Neuronal stem cell (in vitro differentiated cells): ENCODE data around the gene SH3PXD2A.
"Not testable (repeated sequence)": the region's sequence is repeated elsewhere in the genome, so short reads cannot be mapped to it uniquely, and the experiment has no call there.

ENCODE experiments used
- DNase-seq: peaks from one replicate; pipeline ENCODE4 v3.0.0-alpha.2; 2013; ENCODE audit warnings: low spot score
- H2AFZ ChIP-seq: one replicate; pipeline ENCODE4 v1.6.1; 2013; ENCODE audit warnings: mild to moderate bottlenecking, low read length, inconsistent platforms
- H2AK5ac ChIP-seq: 2 replicates; pipeline ENCODE4 v1.6.1; 2013; ENCODE audit warnings: low read depth, mild to moderate bottlenecking, inconsistent platforms, low read length, moderate library complexity, mixed read lengths
- H2BK120ac ChIP-seq: 2 replicates; pipeline ENCODE4 v1.6.1; 2013; ENCODE audit warnings: low read depth, mild to moderate bottlenecking, inconsistent platforms, low read length, moderate library complexity, mixed read lengths
- H2BK12ac ChIP-seq: one replicate; pipeline ENCODE4 v1.6.1; 2013; ENCODE audit warnings: low read length, inconsistent platforms
- H2BK15ac ChIP-seq: 2 replicates; pipeline ENCODE4 v1.6.1; 2013; ENCODE audit warnings: mild to moderate bottlenecking, low read length, inconsistent platforms, mixed read lengths
- H2BK5ac ChIP-seq: one replicate; pipeline ENCODE4 v1.6.1; 2013; ENCODE audit warnings: inconsistent platforms, mild to moderate bottlenecking, low read length, moderate library complexity
- H3K14ac ChIP-seq: one replicate; pipeline ENCODE4 v1.6.1; 2013; ENCODE audit warnings: low read length, inconsistent platforms
- H3K18ac ChIP-seq: 2 replicates; pipeline ENCODE4 v1.6.1; 2013; ENCODE audit warnings: low read length, inconsistent platforms
- H3K23ac ChIP-seq: 2 replicates; pipeline ENCODE4 v1.6.1; 2013; ENCODE audit warnings: low read depth, mild to moderate bottlenecking, mixed read lengths, low read length, inconsistent platforms; ENCODE audit not compliant: poor library complexity
- H3K27ac ChIP-seq: replicated peaks from 3 replicates; pipeline ENCODE4 v1.5.1; 2013; ENCODE audit warnings: low read length, inconsistent platforms
- H3K27me3 ChIP-seq, 3 experiments: 2 replicates each; pipeline ENCODE4 v1.6.1; 2013; ENCODE audit warnings: low read length in 3 of 3, mild to moderate bottlenecking in 2 of 3, inconsistent platforms in 1 of 3, low read depth in 1 of 3, mixed read lengths in 1 of 3, moderate library complexity in 1 of 3; ENCODE audit not compliant: control insufficient read depth in 3 of 3, insufficient read depth in 3 of 3
- H3K36me3 ChIP-seq, 2 donors: replicated peaks in 1 of 2; 2 replicates each; pipeline ENCODE4 v1.6.1; 2013; ENCODE audit warnings: low read length in 2 of 2; ENCODE audit not compliant: control insufficient read depth in 2 of 2, insufficient read depth in 2 of 2
- H3K4ac ChIP-seq: 2 replicates; pipeline ENCODE4 v1.6.1; 2013; ENCODE audit warnings: inconsistent platforms, mild to moderate bottlenecking, low read length, moderate library complexity
- H3K4me1 ChIP-seq, 2 donors: 1 replicate in 1 of 2; 2 replicates in 1 of 2; pipeline ENCODE4 v1.6.1; 2013; ENCODE audit warnings: low read length in 2 of 2, low read depth in 1 of 2; ENCODE audit not compliant: control insufficient read depth in 2 of 2, insufficient read depth in 1 of 2
- H3K4me2 ChIP-seq: one replicate; pipeline ENCODE4 v1.6.1; 2013; ENCODE audit warnings: mild to moderate bottlenecking, low read length, inconsistent platforms; ENCODE audit not compliant: insufficient read depth, poor library complexity, severe bottlenecking
- H3K4me3 ChIP-seq, 2 donors: 2 replicates each; pipeline ENCODE4 v1.5.1; 2013; ENCODE audit warnings: low read length in 2 of 2, mild to moderate bottlenecking in 2 of 2, inconsistent platforms in 1 of 2, moderate library complexity in 1 of 2
- H3K79me1 ChIP-seq: one replicate; pipeline ENCODE4 v1.6.1; 2013; ENCODE audit warnings: low read depth, mild to moderate bottlenecking, inconsistent platforms, low read length, moderate library complexity
- H3K9ac ChIP-seq: one replicate; pipeline ENCODE4 v1.6.1; 2013; ENCODE audit warnings: mild to moderate bottlenecking, low read depth, low read length, inconsistent platforms; ENCODE audit not compliant: poor library complexity
- H3K9me3 ChIP-seq, 2 donors: replicated peaks in 1 of 2; 2 replicates each; pipeline versions ENCODE3 to v1.6.1; 2013; ENCODE audit warnings: low read length in 2 of 2, mild to moderate bottlenecking in 2 of 2, inconsistent platforms in 1 of 2, low read depth in 1 of 2, mixed read lengths in 1 of 2, moderate library complexity in 1 of 2; ENCODE audit not compliant: control insufficient read depth in 2 of 2, insufficient read depth in 1 of 2
- H4K8ac ChIP-seq: one replicate; pipeline ENCODE4 v1.6.1; 2013; ENCODE audit warnings: low read depth, mild to moderate bottlenecking, inconsistent platforms, low read length, moderate library complexity
- H4K91ac ChIP-seq: one replicate; pipeline ENCODE4 v1.6.1; 2013; ENCODE audit warnings: low read length, low read depth, mild to moderate bottlenecking, inconsistent platforms; ENCODE audit not compliant: poor library complexity
- WGBS, 2 donors: extraction: QIAGEN DNeasy Blood & Tissue Kit; methylation state at CpG; one replicate each; pipeline ENCODE4 v1.1.7; 2013; ENCODE audit warnings: missing lambda C conversion rate in 2 of 2, mixed read lengths in 1 of 2; ENCODE audit not compliant: insufficient read length in 2 of 2, insufficient replicate concordance in 1 of 2; ENCODE audit errors: extremely low coverage in 2 of 2; 5-methylcytosine and 5-hydroxymethylcytosine counted together

The SH3PXD2A gene

DNA sequence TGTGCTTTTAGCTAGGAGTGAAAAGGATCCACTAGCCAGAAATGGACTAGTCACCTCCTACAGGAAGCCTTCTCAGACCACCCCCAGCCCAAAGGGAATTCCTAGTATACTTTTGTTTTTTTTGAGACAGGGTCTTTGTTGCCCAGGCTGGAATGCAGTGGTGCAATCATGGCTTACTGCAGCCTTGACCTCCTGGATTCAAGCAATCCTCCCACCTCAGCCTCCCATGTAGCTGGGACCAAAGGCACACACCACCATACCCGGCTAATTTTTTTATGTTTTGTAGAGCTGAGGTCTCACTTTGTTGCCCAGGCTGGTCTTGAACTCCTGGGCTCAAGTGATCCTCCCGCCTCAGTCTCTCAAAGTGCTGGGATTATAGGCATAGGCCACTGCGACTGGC, 192.7 kb downstream of the SH3PXD2A start:
- H3K27me3 ChIP-seq, H2BK120ac ChIP-seq, H3K36me3 ChIP-seq, H3K4ac ChIP-seq, H2BK12ac ChIP-seq, H4K91ac ChIP-seq, H3K4me2 ChIP-seq, H2BK5ac ChIP-seq, H2AK5ac ChIP-seq, H3K4me3 ChIP-seq, H3K23ac ChIP-seq, H2AFZ ChIP-seq, H4K8ac ChIP-seq, H3K9me3 ChIP-seq, H2BK15ac ChIP-seq, H3K27ac ChIP-seq, H3K14ac ChIP-seq, H3K9ac ChIP-seq, H3K18ac ChIP-seq, H3K79me1 ChIP-seq, DNase-seq: not testable (repeated sequence)
- H3K4me1 ChIP-seq, result peaks cover 6 to 28% of the 10 kb centered on the region in 2 donors
- WGBS, 2 donors, result no CpG with 5 or more reads among the region's 3 CpGs

DNA sequence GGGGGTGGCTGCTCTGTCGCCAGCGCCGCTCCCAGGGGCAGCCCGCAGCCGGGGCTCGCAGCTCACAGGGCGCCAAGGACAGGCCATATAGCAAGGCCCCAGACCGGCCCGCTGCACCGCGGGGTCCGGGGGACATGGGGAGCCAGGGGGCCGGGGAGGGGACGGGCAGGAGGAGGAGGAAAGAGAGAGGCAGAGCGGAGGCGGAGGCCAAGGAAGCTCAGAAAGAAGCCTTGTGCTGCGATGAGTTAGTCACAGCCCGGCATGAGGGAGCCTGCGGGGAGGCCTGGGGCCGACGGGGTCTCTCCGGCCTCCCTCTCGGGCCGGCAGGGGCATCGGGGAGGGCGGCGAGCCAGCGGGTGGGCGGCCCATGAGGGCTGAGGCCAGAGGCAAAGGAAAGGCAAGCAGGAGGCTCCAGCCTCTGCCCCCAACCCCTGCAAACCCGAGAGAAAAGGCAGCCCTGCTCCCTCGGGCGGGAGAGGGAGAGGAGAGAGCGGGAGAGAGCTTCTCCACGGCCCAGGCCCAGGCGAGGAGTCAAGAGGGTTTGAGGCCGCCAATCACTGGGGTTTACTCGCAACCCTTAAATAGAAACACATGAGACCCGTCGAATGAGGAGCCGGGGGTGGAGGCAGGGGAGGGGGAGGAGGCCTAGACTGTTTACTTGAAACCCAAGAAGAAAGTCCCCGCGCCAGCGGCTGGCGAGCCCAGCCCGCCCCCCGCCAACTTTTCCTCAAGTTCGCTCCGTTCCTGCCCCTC, 194.0 kb downstream of the SH3PXD2A start:
- Histone ChIP-seq H3K4ac (peak overlapping the region; percentile 15), H3K79me1 (peaks cover 3% of the 10 kb centered on the region), H4K91ac (peak overlapping the region; percentile 34), H3K9ac (peak overlapping the region; percentile 79), H3K27ac (peak overlapping the region; percentile 69), H3K27me3 (no peaks in the 10 kb centered on the region), H2BK120ac (peak overlapping the region; percentile 93), H3K4me2 (no peak overlapping the region), H2BK15ac (peak overlapping the region; percentile 89), H3K36me3 (peaks cover 0 to 3% of the 10 kb centered on the region in 2 donors), H3K18ac (peak overlapping the region; percentile 98), H3K23ac (peak overlapping the region; percentile 60), H2BK12ac (peak overlapping the region; percentile 63), H3K9me3 (peaks cover 5 to 7% of the 10 kb centered on the region in 2 donors), H2AFZ (peak overlapping the region; percentile 82), H3K4me3 (no peak overlapping the region), H3K14ac (no peak overlapping the region), H4K8ac (peak overlapping the region; percentile 93), H2AK5ac (peak overlapping the region; percentile 72), H3K4me1 (peaks cover 2 to 20% of the 10 kb centered on the region in 2 donors), H2BK5ac (peak overlapping the region; percentile 77)
- WGBS, 2 donors, result no CpG with 5 or more reads among the region's 48 CpGs
- peak; percentile 56 for DNase-seq

DNA sequence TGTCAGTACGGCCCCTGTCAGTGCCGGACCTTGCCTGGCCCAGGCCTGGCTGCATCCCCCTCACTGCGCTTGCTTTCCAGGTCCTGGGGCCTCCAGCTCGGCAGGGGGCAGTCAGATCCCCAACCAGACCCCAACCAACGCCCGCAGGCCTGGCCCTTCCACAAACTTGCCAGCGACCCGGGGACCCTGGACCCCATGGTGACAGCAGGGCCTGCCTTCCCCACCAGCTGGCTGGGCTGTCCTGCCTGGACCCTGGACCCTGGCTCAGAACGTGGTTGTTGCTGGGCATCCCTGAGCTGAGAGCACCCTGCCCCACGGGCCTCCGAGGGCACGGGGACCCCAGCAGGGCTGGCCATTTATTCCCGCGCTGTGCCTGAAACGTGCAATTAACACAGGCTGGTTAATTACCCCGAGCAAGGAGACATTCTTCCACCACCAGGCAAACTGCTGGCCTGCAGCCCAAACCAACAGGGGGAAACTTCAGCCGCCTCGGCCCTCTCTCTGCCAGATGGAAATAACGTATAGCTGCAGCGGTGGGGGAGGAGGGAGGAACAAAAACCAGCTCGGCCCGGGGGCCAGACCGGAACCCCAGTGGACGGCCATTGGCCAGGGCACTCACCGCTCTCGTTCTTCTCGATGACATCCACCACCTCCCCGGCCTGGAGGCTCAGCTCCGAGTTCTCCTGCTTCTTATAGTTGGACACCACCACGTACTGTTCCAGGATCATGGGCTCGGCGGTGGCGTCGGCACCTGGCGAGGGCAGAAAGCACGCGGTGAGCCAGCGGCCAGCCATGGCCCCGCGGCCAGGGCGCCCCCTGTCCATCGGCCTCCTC, 194.8 kb downstream of the SH3PXD2A start:
- Histone ChIP-seq H3K27me3 (no peaks in the 10 kb centered on the region), H2AFZ (no peak overlapping the region), H3K4me1 (peaks cover 2 to 20% of the 10 kb centered on the region in 2 donors), H2BK120ac (peak overlapping the region; percentile 29), H4K91ac (peak overlapping the region; percentile 34), H2BK5ac (peak overlapping the region; percentile 7), H3K23ac (peak overlapping the region; percentile 60), H3K14ac (peak overlapping the region; percentile 10), H3K36me3 (peaks cover 0 to 3% of the 10 kb centered on the region in 2 donors), H2BK15ac (peak overlapping the region; percentile 89), H4K8ac (peak overlapping the region; percentile 93), H3K18ac (peak overlapping the region; percentile 98), H2BK12ac (peak overlapping the region; percentile 59), H2AK5ac (peak overlapping the region; percentile 70), H3K9me3 (peaks cover 5 to 7% of the 10 kb centered on the region in 2 donors), H3K79me1 (peaks cover 3% of the 10 kb centered on the region), H3K4ac (peak overlapping the region; percentile 15), H3K4me3 (no peak overlapping the region), H3K4me2 (peak overlapping the region; percentile 22), H3K9ac (peak overlapping the region; percentile 79), H3K27ac (peak overlapping the region; percentile 27)
- WGBS, 2 donors, result no CpG with 5 or more reads among the region's 42 CpGs
- no peak for DNase-seq
